IMR-90 (cell line): ENCODE data around the gene TNNT1.

ENCODE experiments used
- BHLHE40 ChIP-seq: fragments of 150-350 bp; IDR thresholded peaks from 2 replicates; pipeline ENCODE4 v1.6.1; 2016; ENCODE audit warnings: mild to moderate bottlenecking, low read depth, low read length
- CEBPB ChIP-seq: IDR thresholded peaks from 2 replicates; pipeline ENCODE4 v1.6.1; 2012; ENCODE audit warnings: low read depth, low read length, improper control_type of control experiment
- FOS ChIP-seq: fragments of 150-350 bp; IDR thresholded peaks from 2 replicates; pipeline ENCODE4 v1.6.1; 2016; ENCODE audit warnings: low read depth, low read length
- MAFK ChIP-seq: IDR thresholded peaks from 2 replicates; pipeline ENCODE4 v1.6.1; 2012; ENCODE audit warnings: low read depth, low read length, improper control_type of control experiment
- MAZ ChIP-seq: IDR thresholded peaks from 2 replicates; pipeline ENCODE4 v1.6.1; 2012; ENCODE audit warnings: low read depth, mild to moderate bottlenecking, low read length, improper control_type of control experiment, moderate library complexity, borderline replicate concordance
- MXI1 ChIP-seq: IDR thresholded peaks from 2 replicates; pipeline ENCODE4 v1.6.1; 2012; ENCODE audit warnings: low read depth, mild to moderate bottlenecking, low read length, moderate library complexity, borderline replicate concordance
- NFE2L2 ChIP-seq: fragments of 150-350 bp; IDR thresholded peaks from 2 replicates; pipeline ENCODE4 v1.6.1; 2016; ENCODE audit warnings: low read depth, mild to moderate bottlenecking, low read length
- POLR2A ChIP-seq: IDR thresholded peaks from 2 replicates; pipeline ENCODE4 v1.6.1; 2012; ENCODE audit warnings: mild to moderate bottlenecking, low read depth, low read length
- RAD21 ChIP-seq: IDR thresholded peaks from 2 replicates; pipeline ENCODE4 v1.6.1; 2012; ENCODE audit warnings: low read length, improper control_type of control experiment
- RCOR1 ChIP-seq: IDR thresholded peaks from 2 replicates; pipeline ENCODE4 v1.6.1; 2012; ENCODE audit warnings: mild to moderate bottlenecking, low read length, improper control_type of control experiment; ENCODE audit not compliant: insufficient replicate concordance
- RFX5 ChIP-seq: IDR thresholded peaks from 2 replicates; pipeline ENCODE4 v1.8.0; 2012; ENCODE audit warnings: low read depth, mild to moderate bottlenecking, low read length, moderate library complexity
- SMC3 ChIP-seq: fragments of 150-350 bp; IDR thresholded peaks from 2 replicates; pipeline ENCODE4 v1.6.1; 2016; ENCODE audit warnings: low read depth, mild to moderate bottlenecking, antibody characterized with exemption, low read length, moderate library complexity
- TF ChIP-seq, protein P1 (sequence below): conservative IDR thresholded peaks from 2 replicates; pipeline ENCODE4 v1.5.1; 2012; ENCODE audit warnings: mild to moderate bottlenecking, low read depth, low read length, improper control_type of control experiment
- TF ChIP-seq, protein P2 (sequence below): fragments of 150-350 bp; IDR thresholded peaks from 2 replicates; pipeline ENCODE4 v1.6.1; 2017; ENCODE audit warnings: mild to moderate bottlenecking, antibody characterized with exemption, low read length, low read depth

DNA sequence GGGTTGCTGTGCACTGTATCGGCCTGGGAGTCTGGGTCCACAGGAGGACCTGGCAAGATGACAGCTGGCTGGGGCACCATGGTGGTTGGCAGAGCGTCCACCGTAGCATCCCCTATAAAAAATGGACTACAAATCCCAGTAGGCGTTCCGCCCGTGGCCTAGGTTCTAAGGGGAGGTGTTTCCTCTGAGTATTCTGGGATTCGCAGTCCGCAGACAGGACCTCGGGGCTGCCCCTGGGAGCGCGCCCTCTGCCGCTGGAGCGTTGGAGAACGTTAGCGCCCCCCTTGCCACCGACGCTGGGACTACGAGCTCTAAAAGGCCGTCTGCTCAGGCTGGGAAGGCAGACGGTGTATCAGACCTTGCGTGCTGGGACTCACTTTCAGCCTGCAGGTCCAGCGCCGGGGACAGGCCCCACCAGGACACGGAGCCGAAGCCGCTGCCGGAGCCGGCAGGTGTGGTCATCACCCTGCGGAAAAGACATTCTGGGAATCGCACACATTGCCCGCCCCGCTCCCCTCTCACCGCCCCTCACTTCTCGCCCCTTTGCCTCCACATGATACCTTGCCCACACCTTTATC lies 17.0 kb upstream of the TNNT1 start:
- TF ChIP-seq, protein P1, sequence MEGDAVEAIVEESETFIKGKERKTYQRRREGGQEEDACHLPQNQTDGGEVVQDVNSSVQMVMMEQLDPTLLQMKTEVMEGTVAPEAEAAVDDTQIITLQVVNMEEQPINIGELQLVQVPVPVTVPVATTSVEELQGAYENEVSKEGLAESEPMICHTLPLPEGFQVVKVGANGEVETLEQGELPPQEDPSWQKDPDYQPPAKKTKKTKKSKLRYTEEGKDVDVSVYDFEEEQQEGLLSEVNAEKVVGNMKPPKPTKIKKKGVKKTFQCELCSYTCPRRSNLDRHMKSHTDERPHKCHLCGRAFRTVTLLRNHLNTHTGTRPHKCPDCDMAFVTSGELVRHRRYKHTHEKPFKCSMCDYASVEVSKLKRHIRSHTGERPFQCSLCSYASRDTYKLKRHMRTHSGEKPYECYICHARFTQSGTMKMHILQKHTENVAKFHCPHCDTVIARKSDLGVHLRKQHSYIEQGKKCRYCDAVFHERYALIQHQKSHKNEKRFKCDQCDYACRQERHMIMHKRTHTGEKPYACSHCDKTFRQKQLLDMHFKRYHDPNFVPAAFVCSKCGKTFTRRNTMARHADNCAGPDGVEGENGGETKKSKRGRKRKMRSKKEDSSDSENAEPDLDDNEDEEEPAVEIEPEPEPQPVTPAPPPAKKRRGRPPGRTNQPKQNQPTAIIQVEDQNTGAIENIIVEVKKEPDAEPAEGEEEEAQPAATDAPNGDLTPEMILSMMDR, result peak; percentile 54
- TF ChIP-seq MXI1, result no peak
- no peak for TF ChIP-seq CEBPB
- no peak for TF ChIP-seq RCOR1
- TF ChIP-seq RFX5, result no peak
- TF ChIP-seq POLR2A, result no peak
- TF ChIP-seq RAD21, result peak; percentile 17; the same call in 1 of the 2 replicates
- TF ChIP-seq, protein P2, sequence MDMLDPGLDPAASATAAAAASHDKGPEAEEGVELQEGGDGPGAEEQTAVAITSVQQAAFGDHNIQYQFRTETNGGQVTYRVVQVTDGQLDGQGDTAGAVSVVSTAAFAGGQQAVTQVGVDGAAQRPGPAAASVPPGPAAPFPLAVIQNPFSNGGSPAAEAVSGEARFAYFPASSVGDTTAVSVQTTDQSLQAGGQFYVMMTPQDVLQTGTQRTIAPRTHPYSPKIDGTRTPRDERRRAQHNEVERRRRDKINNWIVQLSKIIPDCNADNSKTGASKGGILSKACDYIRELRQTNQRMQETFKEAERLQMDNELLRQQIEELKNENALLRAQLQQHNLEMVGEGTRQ, result no peak
- TF ChIP-seq MAFK, result no peak
- no peak for TF ChIP-seq MAZ
- no peak for TF ChIP-seq NFE2L2
- no peak for TF ChIP-seq FOS
- no peak for TF ChIP-seq SMC3
- TF ChIP-seq BHLHE40, result no peak
